ENCODE results near the gene HTT-AS. TPM values are rescaled to one million over a fixed set of nuclear protein-coding genes. Genes with fewer than 3 reads are reported as not detected.

The HTT-AS gene
- total RNA-seq, 1 donor from 2014 or later = not detected

DNA sequence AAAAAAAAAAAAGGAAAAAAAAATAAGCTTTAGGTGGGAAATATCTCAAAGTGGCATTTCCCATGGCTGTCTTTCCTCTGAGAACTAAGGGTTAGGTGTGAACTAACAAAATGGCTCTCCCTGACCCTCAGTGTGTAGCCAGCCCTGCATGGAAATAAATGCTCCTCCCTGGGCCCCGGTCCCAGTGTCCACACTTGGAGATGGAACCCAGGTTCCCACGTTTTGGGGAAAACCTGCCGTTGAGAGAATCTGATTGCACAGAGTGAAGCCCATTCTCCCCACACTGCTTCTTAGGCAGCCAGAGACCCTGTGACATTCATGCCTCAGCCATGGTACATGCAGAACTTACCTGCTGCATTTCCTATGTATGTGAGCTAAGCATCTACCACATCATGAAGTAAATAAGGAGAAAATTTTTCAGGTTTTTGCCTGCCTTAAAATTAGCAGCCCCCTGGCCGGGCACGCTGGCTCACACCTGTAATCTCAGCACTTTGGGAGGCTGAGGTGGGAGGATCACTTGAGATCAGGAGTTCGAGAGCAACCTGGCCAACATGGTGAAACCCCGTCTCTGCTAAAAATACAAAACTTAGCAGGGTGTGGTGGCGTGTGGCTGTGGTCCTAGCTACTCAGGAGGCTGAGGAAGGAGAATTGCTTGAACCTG, 34.5 kb downstream of the HTT-AS start:
- DNase-seq (ENCODE audit: low read depth) = no peak
- Histone ChIP-seq H3K36me3 (ENCODE audit: control insufficient read depth, insufficient read depth, low read length) (no peaks in the 10 kb centered on the region), H3K27me3 (ENCODE audit: control insufficient read depth, insufficient read depth, low read length) (no peaks in the 10 kb centered on the region), H3K4me3 (ENCODE audit: low read depth, low read length) (no peak overlapping the region)
- TF ChIP-seq, protein P1, sequence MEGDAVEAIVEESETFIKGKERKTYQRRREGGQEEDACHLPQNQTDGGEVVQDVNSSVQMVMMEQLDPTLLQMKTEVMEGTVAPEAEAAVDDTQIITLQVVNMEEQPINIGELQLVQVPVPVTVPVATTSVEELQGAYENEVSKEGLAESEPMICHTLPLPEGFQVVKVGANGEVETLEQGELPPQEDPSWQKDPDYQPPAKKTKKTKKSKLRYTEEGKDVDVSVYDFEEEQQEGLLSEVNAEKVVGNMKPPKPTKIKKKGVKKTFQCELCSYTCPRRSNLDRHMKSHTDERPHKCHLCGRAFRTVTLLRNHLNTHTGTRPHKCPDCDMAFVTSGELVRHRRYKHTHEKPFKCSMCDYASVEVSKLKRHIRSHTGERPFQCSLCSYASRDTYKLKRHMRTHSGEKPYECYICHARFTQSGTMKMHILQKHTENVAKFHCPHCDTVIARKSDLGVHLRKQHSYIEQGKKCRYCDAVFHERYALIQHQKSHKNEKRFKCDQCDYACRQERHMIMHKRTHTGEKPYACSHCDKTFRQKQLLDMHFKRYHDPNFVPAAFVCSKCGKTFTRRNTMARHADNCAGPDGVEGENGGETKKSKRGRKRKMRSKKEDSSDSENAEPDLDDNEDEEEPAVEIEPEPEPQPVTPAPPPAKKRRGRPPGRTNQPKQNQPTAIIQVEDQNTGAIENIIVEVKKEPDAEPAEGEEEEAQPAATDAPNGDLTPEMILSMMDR (IDR thresholded peaks at IDR 0.05; ENCODE audit: insufficient read depth, low read length, poor library complexity, severe bottlenecking) = no peak

DNA sequence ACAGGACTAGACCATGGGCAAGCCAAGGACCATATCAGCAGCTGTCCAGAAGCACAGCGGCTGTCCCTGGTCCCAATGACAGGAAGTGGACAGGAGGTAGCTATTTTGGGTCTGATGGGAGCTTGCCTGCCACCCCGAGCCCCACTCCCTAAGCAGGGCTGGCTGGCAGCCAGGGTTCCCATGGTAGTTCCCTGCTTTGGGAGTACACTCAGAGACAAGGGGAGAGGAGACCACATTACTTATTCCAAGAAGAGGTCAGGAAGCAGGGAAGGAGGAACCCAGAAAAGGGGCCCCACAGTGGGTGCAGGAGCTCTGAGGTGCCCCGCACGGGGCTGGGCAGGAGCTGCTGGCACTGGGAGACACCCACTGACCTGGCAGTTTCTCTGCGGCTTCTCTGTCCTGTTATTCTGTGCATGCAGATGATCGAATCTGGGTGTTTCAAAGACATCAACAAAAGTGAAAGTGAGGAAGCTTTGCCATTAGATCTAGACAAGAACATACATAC, 36.3 kb downstream of the HTT-AS start:
- no peak for DNase-seq (ENCODE audit: low read depth)
- Histone ChIP-seq H3K36me3 (ENCODE audit: control insufficient read depth, insufficient read depth, low read length) (no peaks in the 10 kb centered on the region), H3K27me3 (ENCODE audit: control insufficient read depth, insufficient read depth, low read length) (no peaks in the 10 kb centered on the region), H3K4me3 (ENCODE audit: low read depth, low read length) (no peak overlapping the region)
- TF ChIP-seq, protein P1 (IDR thresholded peaks at IDR 0.05; ENCODE audit: insufficient read depth, low read length, poor library complexity, severe bottlenecking) = no peak

DNA sequence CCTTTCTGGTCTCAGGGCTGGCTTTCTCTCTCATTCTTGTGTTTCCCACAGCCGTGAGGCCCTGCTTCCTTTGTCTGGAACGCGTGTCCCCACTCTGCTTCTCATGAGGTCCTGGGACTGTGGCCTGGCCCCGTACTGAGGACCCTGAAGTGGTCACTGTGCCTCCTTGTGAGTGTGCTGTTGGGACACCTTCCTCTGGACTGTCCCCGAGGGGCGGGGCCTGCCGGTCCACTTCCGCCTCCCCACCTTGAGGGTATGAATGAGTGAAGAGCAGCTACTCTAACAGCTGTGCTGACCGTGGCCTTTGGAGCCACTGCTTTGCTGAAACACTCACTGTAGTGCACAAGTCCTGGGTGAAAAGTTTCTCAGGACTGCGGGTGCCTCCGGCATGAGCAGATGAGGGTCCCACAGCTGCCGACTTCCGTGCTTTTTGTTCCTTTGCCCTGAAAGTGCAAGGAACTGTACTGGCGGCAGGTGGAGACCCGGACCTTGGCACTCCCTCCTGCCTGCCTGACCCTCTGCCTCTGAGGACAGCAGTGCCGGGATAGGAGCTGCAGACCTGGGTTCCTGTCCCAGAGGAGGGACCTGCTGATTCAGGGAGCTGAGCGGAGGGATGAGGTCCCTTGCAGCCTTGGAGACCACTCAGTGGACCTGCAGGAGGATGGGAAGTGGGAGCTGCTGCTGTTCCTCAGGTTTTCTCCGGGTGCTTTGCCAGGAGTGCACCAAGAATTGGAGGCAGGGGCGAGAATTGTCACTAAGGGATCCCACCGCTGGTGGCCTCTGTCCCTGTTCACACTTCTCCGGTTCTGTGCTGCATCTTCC, 38.0 kb downstream of the HTT-AS start:
- TF ChIP-seq, protein P1 (IDR thresholded peaks at IDR 0.05; ENCODE audit: insufficient read depth, low read length, poor library complexity, severe bottlenecking) = no peak
- H3K36me3 ChIP-seq (ENCODE audit: control insufficient read depth, insufficient read depth, low read length) = no peaks in the 10 kb centered on the region
- no peak overlapping the region for H3K4me3 ChIP-seq (ENCODE audit: low read depth, low read length)
- peaks cover 2% of the 10 kb centered on the region for H3K27me3 ChIP-seq (ENCODE audit: control insufficient read depth, insufficient read depth, low read length)
- no peak for DNase-seq (ENCODE audit: low read depth)

- no peaks in the 10 kb centered on the region for H3K36me3 ChIP-seq (ENCODE audit: control insufficient read depth, insufficient read depth, low read length)
- TF ChIP-seq, protein P1 (IDR thresholded peaks at IDR 0.05; ENCODE audit: insufficient read depth, low read length, poor library complexity, severe bottlenecking) = no peak
- peaks cover 6% of the 10 kb centered on the region for H3K27me3 ChIP-seq (ENCODE audit: control insufficient read depth, insufficient read depth, low read length)
- no peak overlapping the region for H3K4me3 ChIP-seq (ENCODE audit: low read depth, low read length)
- DNase-seq (ENCODE audit: low read depth) = no peak
These were observed 38.7 kb downstream of the HTT-AS start for GRCh38 chr4:3035674-3036073.

DNA sequence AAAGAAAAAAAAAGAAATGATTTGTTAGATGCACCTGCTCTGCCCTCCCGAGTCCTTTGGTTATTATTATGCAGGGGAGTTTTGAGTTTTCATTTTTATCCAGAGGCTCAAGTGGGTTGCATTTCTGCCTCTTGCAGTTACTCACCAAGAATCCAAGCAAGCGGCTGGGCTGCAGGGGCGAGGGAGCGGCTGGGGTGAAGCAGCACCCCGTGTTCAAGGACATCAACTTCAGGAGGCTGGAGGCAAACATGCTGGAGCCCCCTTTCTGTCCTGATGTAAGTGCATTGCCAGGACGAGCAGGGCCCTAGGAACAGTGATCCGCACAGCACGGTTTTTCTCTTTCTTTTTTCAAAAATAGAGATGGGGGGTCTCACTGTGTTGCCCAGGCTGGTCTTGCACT, 39.1 kb downstream of the HTT-AS start:
- no peak for DNase-seq (ENCODE audit: low read depth)
- no peak overlapping the region for H3K4me3 ChIP-seq (ENCODE audit: low read depth, low read length)
- no peaks in the 10 kb centered on the region for H3K36me3 ChIP-seq (ENCODE audit: control insufficient read depth, insufficient read depth, low read length)
- TF ChIP-seq, protein P1 (IDR thresholded peaks at IDR 0.05; ENCODE audit: insufficient read depth, low read length, poor library complexity, severe bottlenecking) = no peak
- H3K27me3 ChIP-seq (ENCODE audit: control insufficient read depth, insufficient read depth, low read length) = peaks cover 6% of the 10 kb centered on the region
